Measurements from ENCODE around the gene MAPK6. TPM values are rescaled to one million over a fixed set of nuclear protein-coding genes. Genes with fewer than 3 reads are reported as not detected.

Gene MAPK6
- total and polyA plus RNA-seq, 10 of the 15 experiments (the other 5 are each of a cell fraction or from before 2014, with no cell fraction given) = 20.6 to 100 (median 52.6) TPM

DNA sequence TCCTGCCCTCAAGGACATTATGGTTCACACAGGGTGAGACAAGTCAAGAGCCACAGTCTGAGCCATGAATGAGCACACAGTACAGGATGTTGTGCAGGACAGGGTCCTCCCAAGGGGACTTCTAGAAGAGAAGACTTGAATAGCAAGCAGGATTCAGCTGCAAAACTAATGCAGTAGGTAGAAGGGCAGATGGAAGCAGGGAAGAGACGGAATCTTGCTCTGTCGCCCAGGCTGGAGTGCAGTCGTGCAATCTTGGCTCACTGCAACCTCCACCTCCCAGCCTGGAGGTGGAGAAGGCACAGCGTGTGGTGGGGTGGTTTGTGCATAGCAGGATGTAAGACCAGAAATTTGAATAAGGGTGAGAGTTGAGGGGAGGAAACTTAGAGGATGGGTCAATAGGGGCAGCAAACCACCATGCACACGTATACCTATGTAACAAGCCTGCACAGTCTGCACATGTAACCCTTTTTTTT, 85.5 kb downstream of the MAPK6 start (continued):
- TF ChIP-seq, protein P1, sequence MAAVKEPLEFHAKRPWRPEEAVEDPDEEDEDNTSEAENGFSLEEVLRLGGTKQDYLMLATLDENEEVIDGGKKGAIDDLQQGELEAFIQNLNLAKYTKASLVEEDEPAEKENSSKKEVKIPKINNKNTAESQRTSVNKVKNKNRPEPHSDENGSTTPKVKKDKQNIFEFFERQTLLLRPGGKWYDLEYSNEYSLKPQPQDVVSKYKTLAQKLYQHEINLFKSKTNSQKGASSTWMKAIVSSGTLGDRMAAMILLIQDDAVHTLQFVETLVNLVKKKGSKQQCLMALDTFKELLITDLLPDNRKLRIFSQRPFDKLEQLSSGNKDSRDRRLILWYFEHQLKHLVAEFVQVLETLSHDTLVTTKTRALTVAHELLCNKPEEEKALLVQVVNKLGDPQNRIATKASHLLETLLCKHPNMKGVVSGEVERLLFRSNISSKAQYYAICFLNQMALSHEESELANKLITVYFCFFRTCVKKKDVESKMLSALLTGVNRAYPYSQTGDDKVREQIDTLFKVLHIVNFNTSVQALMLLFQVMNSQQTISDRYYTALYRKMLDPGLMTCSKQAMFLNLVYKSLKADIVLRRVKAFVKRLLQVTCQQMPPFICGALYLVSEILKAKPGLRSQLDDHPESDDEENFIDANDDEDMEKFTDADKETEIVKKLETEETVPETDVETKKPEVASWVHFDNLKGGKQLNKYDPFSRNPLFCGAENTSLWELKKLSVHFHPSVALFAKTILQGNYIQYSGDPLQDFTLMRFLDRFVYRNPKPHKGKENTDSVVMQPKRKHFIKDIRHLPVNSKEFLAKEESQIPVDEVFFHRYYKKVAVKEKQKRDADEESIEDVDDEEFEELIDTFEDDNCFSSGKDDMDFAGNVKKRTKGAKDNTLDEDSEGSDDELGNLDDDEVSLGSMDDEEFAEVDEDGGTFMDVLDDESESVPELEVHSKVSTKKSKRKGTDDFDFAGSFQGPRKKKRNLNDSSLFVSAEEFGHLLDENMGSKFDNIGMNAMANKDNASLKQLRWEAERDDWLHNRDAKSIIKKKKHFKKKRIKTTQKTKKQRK (IDR thresholded peaks at IDR 0.05; ENCODE audit: low read depth, low read length) = no peak
- no peak for TF ChIP-seq YBX1 (IDR thresholded peaks at IDR 0.05)
- 0 out of 2 replicates have a peak, but pooled peaks have one; percentile 44 for TF ChIP-seq ATF7 (IDR thresholded peaks at IDR 0.05; ENCODE audit: low read depth)
- TF ChIP-seq, protein P2, sequence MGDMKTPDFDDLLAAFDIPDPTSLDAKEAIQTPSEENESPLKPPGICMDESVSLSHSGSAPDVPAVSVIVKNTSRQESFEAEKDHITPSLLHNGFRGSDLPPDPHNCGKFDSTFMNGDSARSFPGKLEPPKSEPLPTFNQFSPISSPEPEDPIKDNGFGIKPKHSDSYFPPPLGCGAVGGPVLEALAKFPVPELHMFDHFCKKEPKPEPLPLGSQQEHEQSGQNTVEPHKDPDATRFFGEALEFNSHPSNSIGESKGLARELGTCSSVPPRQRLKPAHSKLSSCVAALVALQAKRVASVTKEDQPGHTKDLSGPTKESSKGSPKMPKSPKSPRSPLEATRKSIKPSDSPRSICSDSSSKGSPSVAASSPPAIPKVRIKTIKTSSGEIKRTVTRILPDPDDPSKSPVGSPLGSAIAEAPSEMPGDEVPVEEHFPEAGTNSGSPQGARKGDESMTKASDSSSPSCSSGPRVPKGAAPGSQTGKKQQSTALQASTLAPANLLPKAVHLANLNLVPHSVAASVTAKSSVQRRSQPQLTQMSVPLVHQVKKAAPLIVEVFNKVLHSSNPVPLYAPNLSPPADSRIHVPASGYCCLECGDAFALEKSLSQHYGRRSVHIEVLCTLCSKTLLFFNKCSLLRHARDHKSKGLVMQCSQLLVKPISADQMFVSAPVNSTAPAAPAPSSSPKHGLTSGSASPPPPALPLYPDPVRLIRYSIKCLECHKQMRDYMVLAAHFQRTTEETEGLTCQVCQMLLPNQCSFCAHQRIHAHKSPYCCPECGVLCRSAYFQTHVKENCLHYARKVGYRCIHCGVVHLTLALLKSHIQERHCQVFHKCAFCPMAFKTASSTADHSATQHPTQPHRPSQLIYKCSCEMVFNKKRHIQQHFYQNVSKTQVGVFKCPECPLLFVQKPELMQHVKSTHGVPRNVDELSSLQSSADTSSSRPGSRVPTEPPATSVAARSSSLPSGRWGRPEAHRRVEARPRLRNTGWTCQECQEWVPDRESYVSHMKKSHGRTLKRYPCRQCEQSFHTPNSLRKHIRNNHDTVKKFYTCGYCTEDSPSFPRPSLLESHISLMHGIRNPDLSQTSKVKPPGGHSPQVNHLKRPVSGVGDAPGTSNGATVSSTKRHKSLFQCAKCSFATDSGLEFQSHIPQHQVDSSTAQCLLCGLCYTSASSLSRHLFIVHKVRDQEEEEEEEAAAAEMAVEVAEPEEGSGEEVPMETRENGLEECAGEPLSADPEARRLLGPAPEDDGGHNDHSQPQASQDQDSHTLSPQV (IDR thresholded peaks at IDR 0.05) = no peak
- TF ChIP-seq ZNF384 (IDR thresholded peaks at IDR 0.05; ENCODE audit: borderline replicate concordance, low read depth, low read length) = peak; percentile 76; the same call in 1 of the 2 replicates
- no peak for TF ChIP-seq CREM (IDR thresholded peaks at IDR 0.05; ENCODE audit: low read depth)
- no peak for TF ChIP-seq TCF3 (IDR thresholded peaks at IDR 0.05; ENCODE audit: borderline replicate concordance, insufficient read depth, low read depth, low read length)
- no peak for TF ChIP-seq MTA3 (IDR thresholded peaks at IDR 0.05; ENCODE audit: borderline replicate concordance, low read length)
- TF ChIP-seq TARDBP (IDR thresholded peaks at IDR 0.05; ENCODE audit: borderline replicate concordance) = no peak
- TF ChIP-seq TCF7 (IDR thresholded peaks at IDR 0.05; ENCODE audit: borderline replicate concordance) = no peak
- TF ChIP-seq, protein P3, sequence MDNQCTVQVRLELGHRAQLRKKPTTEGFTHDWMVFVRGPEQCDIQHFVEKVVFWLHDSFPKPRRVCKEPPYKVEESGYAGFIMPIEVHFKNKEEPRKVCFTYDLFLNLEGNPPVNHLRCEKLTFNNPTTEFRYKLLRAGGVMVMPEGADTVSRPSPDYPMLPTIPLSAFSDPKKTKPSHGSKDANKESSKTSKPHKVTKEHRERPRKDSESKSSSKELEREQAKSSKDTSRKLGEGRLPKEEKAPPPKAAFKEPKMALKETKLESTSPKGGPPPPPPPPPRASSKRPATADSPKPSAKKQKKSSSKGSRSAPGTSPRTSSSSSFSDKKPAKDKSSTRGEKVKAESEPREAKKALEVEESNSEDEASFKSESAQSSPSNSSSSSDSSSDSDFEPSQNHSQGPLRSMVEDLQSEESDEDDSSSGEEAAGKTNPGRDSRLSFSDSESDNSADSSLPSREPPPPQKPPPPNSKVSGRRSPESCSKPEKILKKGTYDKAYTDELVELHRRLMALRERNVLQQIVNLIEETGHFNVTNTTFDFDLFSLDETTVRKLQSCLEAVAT (IDR thresholded peaks at IDR 0.05) = peak; percentile 66; the same call in 1 of the 2 replicates
- no peak for TF ChIP-seq MTA2 (IDR thresholded peaks at IDR 0.05; ENCODE audit: low read depth)
- TF ChIP-seq HDGF (IDR thresholded peaks at IDR 0.05) = peak; percentile 81; the same call in 1 of the 2 replicates
- TF ChIP-seq EP300 (IDR thresholded peaks at IDR 0.05; ENCODE audit: borderline replicate concordance in 1 of 2, control insufficient read depth in 1 of 2, low read depth in 2 of 2, low read length in 2 of 2) = peak in 1 of 2 experiments; percentile 44; a peak in 1 of 4 replicates
- peak; percentile 54 for TF ChIP-seq IKZF1 (conservative IDR thresholded peaks at IDR 0.05)
- no peak for TF ChIP-seq TCF12 (IDR thresholded peaks at IDR 0.05; ENCODE audit: low read depth, low read length)
- 0 out of 2 replicates have a peak, but pooled peaks have one; percentile 34 for TF ChIP-seq PML (IDR thresholded peaks at IDR 0.05; ENCODE audit: low read length)
- no peak for TF ChIP-seq ETV6 (conservative IDR thresholded peaks at IDR 0.05 in 1 of 2, IDR thresholded peaks at IDR 0.05 in 1 of 2; ENCODE audit: borderline replicate concordance in 1 of 2, low read depth in 1 of 2)
- no peak for TF ChIP-seq NFXL1 (IDR thresholded peaks at IDR 0.05; ENCODE audit: borderline replicate concordance)
- peak; percentile 74 for TF ChIP-seq RUNX3 (IDR thresholded peaks at IDR 0.05; ENCODE audit: low read length)
- TF ChIP-seq ZNF24 (IDR thresholded peaks at IDR 0.05) = no peak
- TF ChIP-seq NBN (IDR thresholded peaks at IDR 0.05) = peak; percentile 89
- TF ChIP-seq BHLHE40 (IDR thresholded peaks at IDR 0.05; ENCODE audit: borderline replicate concordance in 1 of 2, low read depth in 2 of 2, low read length in 1 of 2) = peak in 1 of 2 experiments; percentile 61; a peak in 1 of 4 replicates

Measured in GM12878 (cell line).